Activated T-cell treated with anti-CD3 and anti-CD28 coated beads, Interleukin-2, amount 50 U/mL, for 72 hours (primary cell): ENCODE results near the gene DGUOK. TPM values are rescaled to one million over a fixed set of nuclear protein-coding genes. Genes with fewer than 3 reads are reported as not detected.

Experiments
- ATAC-seq, 2 donors: fragments of 150-1000 bp; cut with Tn5 transposase; replicated peaks in 1 of 2; 2 replicates each; pipeline ENCODE4 v1.10.0; 2021; ENCODE audit warnings: moderate library complexity in 2 of 2, mild to moderate bottlenecking in 1 of 2
- DNase-seq, 2 donors: peaks; one replicate each; pipeline ENCODE4 v3.0.0; 2021 to 2022; ENCODE audit warnings: mixed read lengths in 1 of 2
- H3K27ac Mint-ChIP-seq: one replicate; pipeline ENCODE4 v1.8.0; 2022; ENCODE audit warnings: mild to moderate bottlenecking, moderate library complexity, mixed read lengths
- H3K27me3 Mint-ChIP-seq: one replicate; pipeline ENCODE4 v1.8.0; 2022; ENCODE audit warnings: low read depth, mixed read lengths
- H3K36me3 Mint-ChIP-seq, 2 donors: one replicate each; pipeline ENCODE4 v1.8.0; 2022; ENCODE audit warnings: mixed read lengths in 2 of 2, mild to moderate bottlenecking in 1 of 2; ENCODE audit not compliant: insufficient read depth in 2 of 2
- H3K4me1 Mint-ChIP-seq: one replicate; pipeline ENCODE4 v1.8.0; 2022; ENCODE audit warnings: low read depth, mixed read lengths
- H3K4me3 Mint-ChIP-seq, 2 donors: one replicate each; pipeline ENCODE4 v1.8.0; 2022; ENCODE audit warnings: mild to moderate bottlenecking in 2 of 2, mixed read lengths in 2 of 2, moderate library complexity in 2 of 2
- H3K9me3 Mint-ChIP-seq, 2 donors: one replicate each; pipeline ENCODE4 v1.8.0; 2022; ENCODE audit warnings: mixed read lengths in 2 of 2
- total RNA-seq, 2 donors: library from RNA; stranded (reverse); gene quantifications; one replicate each; pipeline ENCODE4 v1.2.3, GENCODE V29; 2022

The DGUOK gene
- total RNA-seq, 2 donors from 2014 or later, result 110 to 119 TPM

DNA sequence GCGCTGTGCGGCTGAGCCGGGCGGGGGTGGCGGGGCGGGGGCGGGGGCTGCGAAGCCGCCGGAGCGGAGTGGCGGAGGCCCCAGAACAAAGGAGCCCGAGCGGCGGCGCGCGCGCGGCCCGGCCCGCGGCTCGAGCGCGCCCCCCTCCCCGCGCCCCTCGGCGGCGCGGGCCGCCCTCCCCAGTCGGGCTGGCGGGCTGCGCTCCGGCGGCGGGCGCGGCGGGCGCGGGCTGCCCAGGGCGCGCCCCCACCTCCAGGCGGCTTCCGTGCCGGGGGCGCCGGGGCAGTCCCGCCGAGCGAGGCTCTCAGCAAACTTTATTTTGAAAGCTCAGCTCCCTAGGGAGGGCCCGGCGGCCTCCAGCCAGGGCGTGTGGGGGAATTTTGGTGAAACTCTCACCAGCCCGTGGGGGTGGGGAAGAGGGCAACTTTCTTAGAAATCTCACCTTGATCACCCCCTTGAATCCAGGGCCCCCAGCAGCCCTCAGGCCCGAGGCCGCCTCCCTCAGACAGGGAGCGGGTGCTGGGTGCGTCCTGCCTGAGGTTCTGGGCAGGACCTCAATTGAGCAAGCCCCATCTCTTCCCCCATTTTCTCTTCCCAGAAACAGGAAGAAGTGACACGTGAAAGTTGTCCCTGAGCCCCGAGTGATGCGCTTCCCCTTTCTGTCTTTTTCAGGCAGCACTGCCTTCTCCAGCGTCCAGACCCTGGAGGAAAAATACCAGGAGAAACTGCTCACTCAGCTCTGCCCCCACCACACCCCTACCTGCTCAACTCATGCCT, 58.8 kb downstream of the DGUOK start:
- Mint-ChIP-seq H3K4me1 (peaks cover 81% of the 10 kb centered on the region), H3K27me3 (no peaks in the 10 kb centered on the region), H3K36me3 (peaks cover 7 to 21% of the 10 kb centered on the region in 2 donors), H3K4me3 (peak overlapping the region; percentile 88 to 89), H3K27ac (peak overlapping the region; percentile 87), H3K9me3 (peaks cover 0 to 2% of the 10 kb centered on the region in 2 donors)
- peak; percentile 40 to 53 for ATAC-seq
- peak; percentile 69 for DNase-seq

DNA sequence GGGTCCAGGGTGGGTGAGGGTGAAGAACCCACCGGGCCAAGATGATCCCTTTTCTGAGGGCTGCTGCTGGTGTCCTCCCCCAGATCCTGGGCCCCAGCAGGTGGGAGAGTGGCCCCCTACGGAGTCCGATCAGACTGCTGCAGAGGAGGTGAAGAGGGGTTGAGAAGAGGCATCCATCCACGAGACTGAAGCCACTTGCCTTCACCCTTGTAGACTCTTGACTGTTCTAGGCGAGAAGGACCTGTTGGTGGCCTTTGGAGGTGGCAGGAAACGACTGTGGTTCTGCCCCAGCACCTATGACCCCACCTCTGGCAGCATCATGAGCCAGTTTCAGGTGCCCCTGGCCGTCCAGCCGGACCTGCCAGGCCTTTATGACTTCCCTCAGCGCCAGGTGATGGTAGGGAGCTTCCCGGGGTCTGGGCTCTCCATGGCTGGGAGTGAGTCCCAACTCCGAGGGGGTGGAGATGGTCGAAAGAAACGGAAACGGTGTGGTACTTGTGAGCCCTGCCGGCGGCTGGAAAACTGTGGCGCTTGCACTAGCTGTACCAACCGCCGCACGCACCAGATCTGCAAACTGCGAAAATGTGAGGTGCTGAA, 59.5 kb downstream of the DGUOK start:
- H3K36me3 Mint-ChIP-seq, result peaks cover 10 to 25% of the 10 kb centered on the region in 2 donors

DNA sequence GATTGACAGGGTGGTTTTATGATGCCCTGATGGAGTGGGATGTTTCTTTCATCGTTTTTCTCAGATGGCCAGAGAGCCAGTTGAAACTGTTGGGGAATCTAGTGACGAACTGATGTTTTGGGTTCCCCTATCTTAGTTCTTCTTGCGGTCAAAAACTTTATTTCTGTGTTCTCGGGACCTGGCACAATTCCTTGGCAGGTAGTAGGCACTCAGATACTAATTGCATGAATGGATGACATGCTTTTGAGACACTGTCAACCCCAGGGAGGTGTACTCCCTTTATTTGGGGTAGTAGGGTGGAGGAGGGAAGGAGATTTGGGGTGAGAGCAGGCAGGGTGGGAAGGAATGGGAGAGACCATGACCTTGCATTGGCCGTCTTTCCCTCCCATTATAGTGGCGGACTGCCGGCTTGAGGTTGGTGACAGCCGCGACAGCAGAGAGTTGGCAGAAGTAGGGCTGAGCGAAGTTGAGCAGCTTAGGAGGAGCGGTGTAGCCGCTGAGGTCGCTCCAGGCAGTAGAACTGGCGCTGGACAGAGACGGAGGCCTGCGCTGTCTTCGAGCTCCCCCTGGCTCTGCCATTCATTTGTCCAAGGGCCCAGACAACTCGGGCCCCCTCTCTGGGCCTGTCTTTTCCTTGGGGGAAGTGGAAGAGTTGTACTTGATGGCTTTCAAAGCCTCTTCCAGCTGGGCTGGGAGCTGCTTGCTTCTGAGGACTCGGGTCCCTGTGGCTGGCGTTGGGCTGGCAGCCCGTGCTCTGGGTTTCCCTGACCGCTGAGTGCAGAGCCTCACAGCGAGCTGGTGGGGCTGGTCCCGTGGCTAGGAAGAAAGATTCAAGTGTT, 60.6 kb downstream of the DGUOK start:
- Mint-ChIP-seq H3K4me3 (peak overlapping the region; percentile 88 to 89), H3K27me3 (no peaks in the 10 kb centered on the region), H3K36me3 (peaks cover 14 to 35% of the 10 kb centered on the region in 2 donors), H3K9me3 (peaks cover 5 to 6% of the 10 kb centered on the region in 2 donors), H3K27ac (peak overlapping the region; percentile 87), H3K4me1 (peaks cover 67% of the 10 kb centered on the region)
- DNase-seq (peak; percentile 55 to 66), ATAC-seq (peak; percentile 49 to 57)

More for the DNA sequence above, 59.5 kb downstream of the DGUOK start:
- peaks cover 79% of the 10 kb centered on the region for H3K4me1 Mint-ChIP-seq
- peaks cover 2 to 5% of the 10 kb centered on the region in 2 donors for H3K9me3 Mint-ChIP-seq
- H3K27ac Mint-ChIP-seq, result peak overlapping the region; percentile 87
- ATAC-seq, result peak; percentile 40 to 53
- peak; percentile 41 to 55 for DNase-seq
- H3K27me3 Mint-ChIP-seq, result no peaks in the 10 kb centered on the region
- H3K4me3 Mint-ChIP-seq, result peak overlapping the region; percentile 88 to 89

DNA sequence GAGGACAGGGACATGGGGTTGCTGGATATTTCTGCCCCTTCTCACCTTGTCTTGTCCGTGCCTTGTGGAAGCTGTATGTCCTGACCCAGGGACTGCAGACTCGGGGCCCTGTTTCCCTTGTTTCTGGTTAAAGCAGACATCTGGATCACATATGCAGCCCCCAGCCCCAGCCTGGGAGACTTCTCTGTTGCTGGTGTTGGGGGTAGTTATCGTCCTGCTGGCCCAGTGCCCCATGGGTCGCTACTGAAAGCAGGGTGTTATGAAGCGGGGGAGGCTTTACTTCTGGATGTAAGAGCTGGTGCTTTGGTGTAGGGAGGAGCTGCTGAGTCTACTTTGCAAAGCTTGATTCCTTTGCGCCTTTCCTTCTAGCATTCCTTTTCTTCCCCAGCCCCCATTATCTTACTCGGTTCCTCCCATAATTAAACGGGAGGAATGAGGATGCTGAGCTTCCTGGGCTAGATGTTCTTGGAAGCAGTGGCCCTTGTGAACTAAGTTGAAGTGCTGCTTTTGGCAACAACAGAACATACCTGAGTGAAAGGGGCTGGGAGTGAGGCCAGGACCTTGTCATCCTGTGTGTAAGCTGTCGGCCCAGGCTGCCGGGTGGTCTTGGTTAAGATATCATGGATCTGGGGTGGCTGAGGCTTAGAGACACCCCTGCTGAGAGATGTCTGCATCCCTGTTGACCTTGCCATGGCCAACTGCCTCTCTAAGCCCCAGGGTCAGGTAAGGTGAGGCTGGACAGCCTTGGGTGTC, 61.4 kb downstream of the DGUOK start:
- DNase-seq, result no peak
- H3K36me3 Mint-ChIP-seq, result peaks cover 16 to 39% of the 10 kb centered on the region in 2 donors
- H3K27ac Mint-ChIP-seq, result peak overlapping the region; percentile 44

DNA sequence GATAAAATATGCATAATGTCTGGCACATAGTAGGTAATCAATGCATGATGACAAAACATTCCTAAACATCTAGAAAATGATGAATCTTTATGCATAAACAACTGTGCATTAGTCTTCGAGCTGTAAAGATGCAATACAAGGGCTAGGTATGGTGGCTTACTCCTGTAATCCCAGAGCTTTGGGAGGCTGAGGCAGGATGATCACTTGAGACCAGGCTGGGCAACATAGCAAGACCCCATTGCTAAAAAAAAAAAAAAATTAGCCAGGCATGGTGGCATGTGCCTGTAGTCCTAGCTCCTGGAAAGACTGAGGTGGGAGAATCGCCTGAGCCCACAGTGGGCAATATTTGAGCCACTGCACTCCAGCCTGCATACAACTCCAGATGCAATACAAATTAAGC, 63.3 kb downstream of the DGUOK start:
- Mint-ChIP-seq H3K27ac (peak overlapping the region; percentile 63), H3K36me3 (peaks cover 16 to 39% of the 10 kb centered on the region in 2 donors), H3K27me3 (no peaks in the 10 kb centered on the region), H3K9me3 (peaks cover 5 to 6% of the 10 kb centered on the region in 2 donors), H3K4me1 (peaks cover 74% of the 10 kb centered on the region), H3K4me3 (peak overlapping the region in 1 of 2 donors; percentile 65)
- DNase-seq, result no peak
- no peak for ATAC-seq

More for the DNA sequence above, 61.4 kb downstream of the DGUOK start:
- ATAC-seq, result no peak
- Mint-ChIP-seq H3K27me3 (no peaks in the 10 kb centered on the region), H3K4me1 (peaks cover 65% of the 10 kb centered on the region), H3K4me3 (peak overlapping the region; percentile 88 to 89), H3K9me3 (peaks cover 5 to 6% of the 10 kb centered on the region in 2 donors)

DNA sequence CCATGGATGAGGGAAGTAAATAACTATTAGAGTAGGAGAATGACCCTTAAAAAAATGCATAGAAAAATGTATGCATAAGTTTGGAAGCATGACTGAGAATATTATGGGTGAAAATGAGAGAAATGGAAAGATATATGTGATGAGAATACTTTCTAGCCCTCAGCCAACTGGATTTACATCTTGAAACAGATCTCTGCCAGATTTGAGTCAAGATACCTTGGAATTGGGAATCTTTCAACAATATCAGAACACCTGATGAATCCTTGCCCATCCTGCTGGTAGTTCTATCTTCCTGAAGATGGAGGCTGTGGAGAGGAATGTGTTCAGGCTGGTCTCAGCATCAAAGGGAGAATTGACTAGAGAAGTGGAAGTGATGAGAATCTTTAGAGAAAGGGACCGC, 63.9 kb downstream of the DGUOK start:
- H3K36me3 Mint-ChIP-seq, result peaks cover 16 to 39% of the 10 kb centered on the region in 2 donors
- no peak for DNase-seq
- no peak overlapping the region for H3K4me3 Mint-ChIP-seq
- peak overlapping the region; percentile 2 for H3K27ac Mint-ChIP-seq
- H3K4me1 Mint-ChIP-seq, result peaks cover 80% of the 10 kb centered on the region
- no peak for ATAC-seq
- no peaks in the 10 kb centered on the region for H3K27me3 Mint-ChIP-seq
- H3K9me3 Mint-ChIP-seq, result peaks cover 5 to 6% of the 10 kb centered on the region in 2 donors

DNA sequence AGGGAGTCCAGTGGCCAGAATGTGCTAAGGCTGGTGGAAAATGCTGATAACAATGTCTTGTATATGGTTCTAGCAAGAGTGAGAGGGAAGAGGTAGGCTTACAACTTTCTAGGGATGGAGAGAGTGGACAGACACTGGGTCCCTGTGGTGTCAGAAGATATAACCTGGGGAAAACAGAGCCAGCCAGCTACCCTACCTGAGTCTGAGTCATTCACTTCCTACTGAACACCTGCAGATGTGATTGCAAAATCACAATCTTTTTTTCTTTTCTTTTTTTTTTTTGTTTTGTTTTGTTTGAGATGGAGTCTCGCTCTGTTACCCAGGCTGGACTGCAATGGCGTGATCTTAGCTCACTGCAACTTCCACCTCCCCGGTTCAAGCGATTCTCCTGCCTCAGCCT, 65.4 kb downstream of the DGUOK start:
- ATAC-seq (no peak), DNase-seq (no peak)
- Mint-ChIP-seq H3K27ac (no peak overlapping the region), H3K27me3 (no peaks in the 10 kb centered on the region), H3K36me3 (peaks cover 16 to 34% of the 10 kb centered on the region in 2 donors), H3K4me3 (no peak overlapping the region), H3K4me1 (peaks cover 72% of the 10 kb centered on the region), H3K9me3 (peaks cover 5 to 6% of the 10 kb centered on the region in 2 donors)

DNA sequence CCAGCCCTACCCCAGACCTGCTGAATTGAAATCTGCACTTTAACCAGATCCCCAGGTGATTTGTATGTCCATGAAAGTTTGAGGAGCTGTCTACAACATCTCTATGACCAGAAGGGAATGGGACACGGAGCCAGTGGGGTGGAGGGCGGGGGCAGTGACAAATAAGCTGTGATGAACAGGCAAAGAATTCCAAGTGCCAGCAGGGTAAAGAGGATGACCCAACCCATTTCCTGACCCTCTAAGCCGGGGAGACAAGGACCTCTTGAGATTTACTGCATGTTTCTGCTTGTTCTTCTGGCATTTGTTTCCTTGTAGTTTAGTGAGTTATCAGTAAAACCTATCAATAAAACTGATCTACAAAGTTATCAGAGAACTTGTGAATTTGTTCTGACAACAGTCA, 66.7 kb downstream of the DGUOK start:
- DNase-seq, result no peak
- peaks cover 5 to 6% of the 10 kb centered on the region in 2 donors for H3K9me3 Mint-ChIP-seq
- no peak for ATAC-seq
- H3K36me3 Mint-ChIP-seq, result peaks cover 16 to 33% of the 10 kb centered on the region in 2 donors
- H3K4me1 Mint-ChIP-seq, result peaks cover 75% of the 10 kb centered on the region
- peak overlapping the region; percentile 8 to 50 for H3K4me3 Mint-ChIP-seq
- H3K27ac Mint-ChIP-seq, result no peak overlapping the region
- no peaks in the 10 kb centered on the region for H3K27me3 Mint-ChIP-seq

DNA sequence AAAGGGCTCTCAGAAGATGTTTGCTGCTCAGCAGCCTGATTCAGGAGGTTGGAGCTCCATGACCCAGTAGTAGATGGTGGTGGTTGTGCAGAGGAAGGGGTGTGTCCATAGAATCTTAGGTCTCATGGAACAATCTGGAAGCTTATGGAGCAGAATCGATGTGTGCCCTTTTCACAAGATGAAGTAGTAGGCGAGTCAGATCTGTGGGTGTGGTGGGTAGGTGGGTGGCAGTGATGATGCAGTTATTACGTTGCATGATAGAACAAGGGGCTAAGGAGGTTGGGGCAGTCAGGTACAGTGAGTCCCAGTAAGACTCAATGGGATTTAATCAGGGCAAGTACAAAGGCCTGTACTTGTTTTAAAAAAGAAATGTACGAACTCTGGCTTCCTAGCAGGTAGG, 67.1 kb downstream of the DGUOK start:
- peaks cover 16 to 31% of the 10 kb centered on the region in 2 donors for H3K36me3 Mint-ChIP-seq
- DNase-seq, result no peak

DNA sequence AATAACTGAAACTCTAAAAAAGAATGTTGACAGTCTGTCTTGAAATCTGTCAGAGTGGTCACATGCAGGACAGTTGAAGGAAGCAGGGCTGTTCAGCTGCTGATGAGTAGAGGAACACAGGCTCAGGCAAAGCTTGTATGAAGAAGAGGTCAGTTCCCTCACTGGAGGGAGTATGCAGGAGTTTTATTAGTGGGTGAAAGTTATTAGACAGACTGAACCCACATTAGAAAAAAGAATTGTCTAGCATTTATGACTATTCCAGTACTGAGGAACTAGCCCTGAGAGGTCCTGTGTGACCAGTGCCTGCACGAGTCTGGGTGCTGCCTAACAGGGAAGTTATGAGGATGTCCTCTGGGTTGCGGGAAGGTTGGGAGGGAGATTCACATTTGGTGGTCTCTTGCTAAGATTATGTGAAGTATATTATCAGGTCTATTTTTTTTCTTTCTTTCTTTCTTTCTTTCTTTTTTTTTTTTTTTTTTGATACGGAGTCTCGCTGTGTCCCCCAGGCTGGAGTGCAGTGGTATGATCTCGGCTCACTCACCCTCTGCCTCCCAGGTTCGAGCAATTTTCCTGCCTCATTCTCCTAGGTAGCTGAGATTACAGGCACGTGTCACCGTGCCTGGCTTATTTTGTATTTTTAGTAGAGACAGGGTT, 67.6 kb downstream of the DGUOK start:
- Mint-ChIP-seq H3K9me3 (peaks cover 5 to 6% of the 10 kb centered on the region in 2 donors), H3K27ac (peak overlapping the region; percentile 27), H3K4me3 (peak overlapping the region; percentile 8 to 50), H3K27me3 (no peaks in the 10 kb centered on the region), H3K4me1 (peaks cover 75% of the 10 kb centered on the region), H3K36me3 (peaks cover 16 to 30% of the 10 kb centered on the region in 2 donors)
- DNase-seq (no peak), ATAC-seq (peak; percentile 22 to 32)

More for the DNA sequence above, 67.1 kb downstream of the DGUOK start:
- Mint-ChIP-seq H3K9me3 (peaks cover 5 to 6% of the 10 kb centered on the region in 2 donors), H3K4me1 (peaks cover 75% of the 10 kb centered on the region), H3K27ac (peak overlapping the region; percentile 27), H3K4me3 (peak overlapping the region; percentile 8 to 50), H3K27me3 (no peaks in the 10 kb centered on the region)
- peak; percentile 72 to 75 for ATAC-seq

DNA sequence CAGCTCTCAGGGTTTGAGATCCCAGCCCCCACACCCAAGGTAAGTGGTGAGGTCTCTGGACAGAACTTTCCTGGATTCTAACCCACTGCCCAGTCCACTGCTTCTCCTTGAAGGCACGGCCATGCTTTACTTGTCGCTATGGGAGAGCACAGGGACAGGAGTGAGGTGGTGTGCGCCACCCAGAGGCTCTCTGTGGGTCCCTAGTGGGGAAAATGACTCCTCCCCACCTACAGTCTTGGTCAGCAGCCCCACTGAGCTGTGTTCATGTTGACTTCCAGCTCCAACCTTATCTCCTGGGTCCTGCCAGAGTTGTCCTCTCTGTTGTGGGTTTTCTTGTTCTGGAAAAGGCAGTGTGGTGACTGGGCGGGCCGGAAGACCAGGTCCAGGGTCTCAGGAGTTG, 69.1 kb downstream of the DGUOK start:
- H3K36me3 Mint-ChIP-seq, result peaks cover 6 to 15% of the 10 kb centered on the region in 2 donors
- peaks cover 0 to 4% of the 10 kb centered on the region in 2 donors for H3K9me3 Mint-ChIP-seq
- no peak overlapping the region for H3K4me3 Mint-ChIP-seq
- H3K27ac Mint-ChIP-seq, result no peak overlapping the region
- ATAC-seq, result no peak
- peaks cover 75% of the 10 kb centered on the region for H3K4me1 Mint-ChIP-seq
- no peaks in the 10 kb centered on the region for H3K27me3 Mint-ChIP-seq
- DNase-seq, result no peak

DNA sequence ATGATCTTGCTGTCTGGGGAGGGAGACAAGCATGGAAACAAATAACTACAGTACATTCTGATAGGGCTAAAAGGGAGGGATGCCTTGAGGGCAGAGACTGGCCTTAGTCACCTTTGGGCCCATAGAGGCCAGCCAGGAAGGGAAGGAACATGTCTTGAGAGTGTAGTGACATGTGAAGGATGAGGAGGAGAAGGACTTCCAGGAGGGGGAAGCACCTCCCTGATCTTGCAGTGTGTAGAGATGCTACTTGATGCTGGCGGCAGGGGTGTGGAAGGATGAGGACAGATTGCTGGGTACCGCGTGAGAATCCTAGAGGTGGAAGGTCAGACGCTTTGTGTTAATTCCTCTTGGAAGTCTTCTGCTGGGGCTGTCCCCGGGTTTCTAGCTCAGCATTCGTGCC, 71.1 kb downstream of the DGUOK start:
- H3K27ac Mint-ChIP-seq, result no peak overlapping the region
- no peaks in the 10 kb centered on the region for H3K9me3 Mint-ChIP-seq
- peaks cover 87% of the 10 kb centered on the region for H3K4me1 Mint-ChIP-seq
- ATAC-seq (no peak), DNase-seq (no peak)
- no peaks in the 10 kb centered on the region for H3K27me3 Mint-ChIP-seq
- peaks cover 0 to under 1% of the 10 kb centered on the region in 2 donors for H3K36me3 Mint-ChIP-seq
- no peak overlapping the region for H3K4me3 Mint-ChIP-seq
